ENCODE data around the gene NOTCH1.

DNA sequence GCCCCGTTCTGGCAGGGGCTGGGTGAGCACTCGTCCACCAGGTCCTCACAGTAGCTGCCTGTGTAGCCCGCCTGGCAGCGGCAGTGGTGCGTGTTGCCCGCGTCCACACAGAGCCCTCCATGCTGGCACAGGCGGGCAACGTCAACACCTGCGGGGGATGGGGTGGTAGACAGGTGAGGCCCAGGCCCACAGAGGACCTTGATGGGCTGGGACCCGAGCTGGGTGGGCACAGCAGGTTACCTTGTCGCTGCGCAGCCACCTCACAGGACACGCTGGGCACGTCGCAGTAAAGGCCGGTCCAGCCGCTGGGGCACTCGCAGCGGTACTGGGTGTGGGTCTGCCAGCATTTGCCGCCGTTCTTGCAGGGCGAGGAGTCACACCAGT lies 37.9 kb downstream of the NOTCH1 start:
- TF ChIP-seq CTCF (IDR thresholded peaks at IDR 0.05; ENCODE audit: insufficient read depth, low read length) (no peak), POLR2AphosphoS5 (IDR thresholded peaks at IDR 0.05; ENCODE audit: low read depth) (no peak), REST (IDR thresholded peaks at IDR 0.05; ENCODE audit: insufficient replicate concordance, low read depth) (no peak), SPI1 (IDR thresholded peaks at IDR 0.05; ENCODE audit: borderline replicate concordance, low read depth) (no peak), GABPA (IDR thresholded peaks at IDR 0.05; ENCODE audit: low read depth) (no peak)

All from HL-60 (cell line).